ENCODE data around the gene TMEM183A. TPM values are rescaled to one million over a fixed set of nuclear protein-coding genes. Genes with fewer than 3 reads are reported as not detected.
A peak's percentile ranks its signal among the peaks of the same experiment; 100 is the strongest.
"Not testable (repeated sequence)": the region's sequence is repeated elsewhere in the genome, so short reads cannot be mapped to it uniquely, and the experiment has no call there.

TMEM183A gene
- total and polyA plus RNA-seq, 11 donors: 9.5 to 45.7 (median 29.9) TPM

- WGBS, 4 donors: 94 to 99% (median 95%) methylated on average over 4 of the region's 4 CpGs
- ATAC-seq (no peak), DNase-seq (no peak)
- Histone ChIP-seq H3K36me3 (peaks cover 2 to 99% (median 99%) of the 10 kb centered on the region in 9 donors), H3K27me3 (no peaks in the 10 kb centered on the region), H3K27ac (no peak overlapping the region), H3K4me3 (no peak overlapping the region), H3K4me1 (no peaks in the 10 kb centered on the region), H3K9me3 (no peaks in the 10 kb centered on the region)
- TF ChIP-seq POLR2A (IDR thresholded peaks at IDR 0.05): no peak
- TF ChIP-seq, protein P1, sequence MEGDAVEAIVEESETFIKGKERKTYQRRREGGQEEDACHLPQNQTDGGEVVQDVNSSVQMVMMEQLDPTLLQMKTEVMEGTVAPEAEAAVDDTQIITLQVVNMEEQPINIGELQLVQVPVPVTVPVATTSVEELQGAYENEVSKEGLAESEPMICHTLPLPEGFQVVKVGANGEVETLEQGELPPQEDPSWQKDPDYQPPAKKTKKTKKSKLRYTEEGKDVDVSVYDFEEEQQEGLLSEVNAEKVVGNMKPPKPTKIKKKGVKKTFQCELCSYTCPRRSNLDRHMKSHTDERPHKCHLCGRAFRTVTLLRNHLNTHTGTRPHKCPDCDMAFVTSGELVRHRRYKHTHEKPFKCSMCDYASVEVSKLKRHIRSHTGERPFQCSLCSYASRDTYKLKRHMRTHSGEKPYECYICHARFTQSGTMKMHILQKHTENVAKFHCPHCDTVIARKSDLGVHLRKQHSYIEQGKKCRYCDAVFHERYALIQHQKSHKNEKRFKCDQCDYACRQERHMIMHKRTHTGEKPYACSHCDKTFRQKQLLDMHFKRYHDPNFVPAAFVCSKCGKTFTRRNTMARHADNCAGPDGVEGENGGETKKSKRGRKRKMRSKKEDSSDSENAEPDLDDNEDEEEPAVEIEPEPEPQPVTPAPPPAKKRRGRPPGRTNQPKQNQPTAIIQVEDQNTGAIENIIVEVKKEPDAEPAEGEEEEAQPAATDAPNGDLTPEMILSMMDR (IDR thresholded peaks at IDR 0.05): no peak
- intact Hi-C loops (cut with DNase I): no loop called here
Measured at GRCh38 chr1:203017061-203017460, 9.9 kb downstream of the TMEM183A start.

DNA sequence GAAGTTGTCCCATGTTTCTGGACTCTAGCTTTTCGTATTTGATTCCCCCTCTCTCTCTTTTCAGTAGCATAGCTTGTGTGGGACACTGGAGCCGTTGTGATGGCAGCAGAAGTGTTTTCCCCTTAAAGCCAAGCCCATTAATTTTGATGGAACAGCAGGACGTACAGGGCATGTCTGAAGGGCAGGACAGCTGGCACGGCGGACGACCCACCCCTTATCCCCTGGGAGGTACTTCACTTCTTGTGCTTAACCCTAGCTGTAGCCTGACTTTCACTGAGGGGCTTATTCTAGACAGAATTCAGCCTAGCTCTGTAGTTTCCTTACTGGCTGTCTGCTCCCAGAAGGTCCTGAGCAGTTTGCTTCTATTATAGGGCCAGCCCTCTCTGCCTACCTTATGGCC is 10.5 kb downstream of the TMEM183A start:
- H3K9me3 ChIP-seq: no peaks in the 10 kb centered on the region
- TF ChIP-seq POLR2A (IDR thresholded peaks at IDR 0.05): no peak
- TF ChIP-seq, protein P1 (IDR thresholded peaks at IDR 0.05): no peak
- no peaks in the 10 kb centered on the region for H3K4me1 ChIP-seq
- peaks cover 2 to 100% (median 100%) of the 10 kb centered on the region in 9 donors for H3K36me3 ChIP-seq
- 64 to 78% (median 78%) methylated on average over 6 of the region's 6 CpGs for WGBS, 4 donors
- ATAC-seq (no peak), DNase-seq (no peak)
- H3K27ac ChIP-seq: no peak overlapping the region
- H3K4me3 ChIP-seq: no peak overlapping the region
- intact Hi-C loops (cut with DNase I): no loop called here
- no peaks in the 10 kb centered on the region for H3K27me3 ChIP-seq

GRCh38 chr1:203022855-203023254 is 15.7 kb downstream of the TMEM183A start:
- Histone ChIP-seq H3K36me3 (peaks cover 2 to 68% (median 63%) of the 10 kb centered on the region in 9 donors), H3K4me1 (peaks cover 0 to 22% (median 11%) of the 10 kb centered on the region in 12 donors)
- 85 to 92% (median 90%) methylated on average over 5 to 8 of the region's 10 CpGs for WGBS, 4 donors
- intact Hi-C loops (cut with DNase I); H3K27me3 ChIP-seq; H3K4me3 ChIP-seq; H3K9me3 ChIP-seq; DNase-seq; ATAC-seq; H3K27ac ChIP-seq: not testable (repeated sequence)

DNA sequence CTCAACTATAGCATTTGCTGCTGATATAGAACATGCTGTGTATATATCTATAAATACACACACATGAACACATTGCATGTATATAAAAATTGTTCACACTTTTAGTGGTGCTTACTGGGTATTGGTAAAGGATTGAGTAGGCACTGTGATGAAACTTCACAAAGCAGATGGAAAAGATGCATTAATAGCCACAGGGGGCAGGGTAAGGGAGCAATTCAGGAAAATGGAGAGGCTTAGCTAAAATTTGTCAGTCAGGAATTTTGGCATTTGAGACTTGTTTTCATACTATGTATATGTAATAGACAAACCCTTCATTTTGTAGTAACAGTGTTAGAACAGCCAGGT is 18.5 kb downstream of the TMEM183A start:
- TF ChIP-seq POLR2A (IDR thresholded peaks at IDR 0.05): no peak
- TF ChIP-seq, protein P1 (IDR thresholded peaks at IDR 0.05): no peak
- Histone ChIP-seq H3K36me3 (peaks cover 0 to 40% (median 36%) of the 10 kb centered on the region in 9 donors), H3K9me3 (no peaks in the 10 kb centered on the region), H3K27ac (peak overlapping the region in 10 of 12 donors; percentile 44 to 87 (median 67)), H3K4me3 (peak overlapping the region in 5 of 12 donors; percentile 63 to 76 (median 70)), H3K27me3 (peaks cover 0 to 8% (median 0%) of the 10 kb centered on the region in 9 donors), H3K4me1 (peaks cover 0 to 46% (median 19%) of the 10 kb centered on the region in 12 donors)
- no peak for DNase-seq
- no peak for ATAC-seq
- intact Hi-C loops (cut with DNase I): loop anchor here in 1 of 10 donors (2.0 kb wide), 1 partner anchor 19 kb away; the partner anchor contains the start of gene TMEM183A
